ENCODE measurements around the gene AFF1. TPM values are rescaled to one million over a fixed set of nuclear protein-coding genes. Genes with fewer than 3 reads are reported as not detected.

AFF1 gene
- total RNA-seq, 2 experiments from 2014 or later: 50.3 to 51.2 TPM

DNA sequence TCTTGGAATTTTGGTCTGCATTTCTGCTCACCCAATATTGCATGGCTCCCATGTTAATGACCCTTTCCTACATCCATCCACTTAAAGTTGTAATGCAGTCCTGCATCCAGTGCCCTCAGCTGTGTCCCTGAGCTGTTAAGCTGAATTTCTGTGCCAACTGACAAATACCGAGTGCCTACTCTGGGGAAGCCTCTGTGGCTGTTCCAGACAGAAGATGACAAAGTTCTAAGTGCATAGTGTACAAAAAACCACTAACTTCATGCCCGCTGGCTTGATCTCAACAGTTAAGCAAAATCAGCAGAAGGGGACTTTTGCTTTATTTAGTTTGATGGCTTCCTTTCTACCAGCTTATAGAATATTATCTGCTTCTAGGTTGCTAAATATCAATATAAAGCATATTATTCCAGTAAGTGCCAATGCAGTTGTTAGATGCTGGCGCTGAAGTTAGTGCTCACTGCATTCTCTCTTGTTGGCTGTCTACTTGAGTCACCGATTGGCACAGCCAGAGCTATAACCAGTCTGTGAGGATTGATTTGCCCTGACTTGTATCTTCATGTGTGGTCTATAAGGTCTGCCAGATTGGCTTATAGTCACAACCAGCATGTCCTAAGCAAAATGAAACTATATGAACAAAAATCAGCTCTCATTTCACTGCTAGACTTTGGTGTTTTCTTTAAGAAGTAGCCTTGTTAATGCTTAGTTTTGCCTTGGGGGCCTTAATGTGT is 186.7 kb downstream of the AFF1 start:
- Mint-ChIP-seq H3K36me3 (ENCODE audit: low read depth) (peaks cover 86% of the 10 kb centered on the region), H3K27me3 (no peaks in the 10 kb centered on the region), H3K27ac (no peak overlapping the region)

DNA sequence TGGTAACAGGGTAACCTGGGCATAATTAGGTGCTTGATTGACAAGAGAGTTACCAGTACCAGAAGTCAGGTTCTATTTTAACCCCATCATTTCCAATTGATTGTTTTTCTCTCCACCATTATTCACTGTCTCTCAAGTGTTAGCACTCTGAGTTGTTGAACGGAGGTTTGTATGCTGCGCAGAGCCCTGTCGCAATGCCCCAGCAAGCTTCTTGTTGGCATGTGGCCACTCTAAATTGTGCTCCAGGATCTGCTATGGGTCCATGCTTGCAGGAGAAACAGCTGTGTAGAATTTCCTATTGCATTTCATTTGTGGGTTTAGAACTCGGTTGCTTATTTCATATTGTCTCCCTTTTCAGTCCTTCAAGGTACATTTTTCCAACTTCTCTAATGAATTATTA is 187.4 kb downstream of the AFF1 start:
- no peaks in the 10 kb centered on the region for H3K27me3 Mint-ChIP-seq
- POLR2A ChIA-PET: interaction anchor here (0.6 kb wide), 1 partner anchor 1470 kb away, joined by 3 read pairs; no protein-coding TSS in a partner anchor
- H3K4me3 ChIP-seq (ENCODE audit: low read length): no peak overlapping the region
- no peaks in the 10 kb centered on the region for H3K9me3 Mint-ChIP-seq
- no peak overlapping the region for H3K27ac ChIP-seq (ENCODE audit: low read depth in 1 of 2, low read length in 2 of 2)
- TF ChIP-seq, protein P1, sequence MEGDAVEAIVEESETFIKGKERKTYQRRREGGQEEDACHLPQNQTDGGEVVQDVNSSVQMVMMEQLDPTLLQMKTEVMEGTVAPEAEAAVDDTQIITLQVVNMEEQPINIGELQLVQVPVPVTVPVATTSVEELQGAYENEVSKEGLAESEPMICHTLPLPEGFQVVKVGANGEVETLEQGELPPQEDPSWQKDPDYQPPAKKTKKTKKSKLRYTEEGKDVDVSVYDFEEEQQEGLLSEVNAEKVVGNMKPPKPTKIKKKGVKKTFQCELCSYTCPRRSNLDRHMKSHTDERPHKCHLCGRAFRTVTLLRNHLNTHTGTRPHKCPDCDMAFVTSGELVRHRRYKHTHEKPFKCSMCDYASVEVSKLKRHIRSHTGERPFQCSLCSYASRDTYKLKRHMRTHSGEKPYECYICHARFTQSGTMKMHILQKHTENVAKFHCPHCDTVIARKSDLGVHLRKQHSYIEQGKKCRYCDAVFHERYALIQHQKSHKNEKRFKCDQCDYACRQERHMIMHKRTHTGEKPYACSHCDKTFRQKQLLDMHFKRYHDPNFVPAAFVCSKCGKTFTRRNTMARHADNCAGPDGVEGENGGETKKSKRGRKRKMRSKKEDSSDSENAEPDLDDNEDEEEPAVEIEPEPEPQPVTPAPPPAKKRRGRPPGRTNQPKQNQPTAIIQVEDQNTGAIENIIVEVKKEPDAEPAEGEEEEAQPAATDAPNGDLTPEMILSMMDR (IDR thresholded peaks at IDR 0.05): no peak
- H3K9me3 ChIP-seq (ENCODE audit: control insufficient read depth in 1 of 2, insufficient read depth in 1 of 2, low read length in 2 of 2): no peaks in the 10 kb centered on the region
- CTCF ChIA-PET: interaction anchor here (1.2 kb wide), 1 partner anchor 30 kb away, joined by 3 read pairs; no protein-coding TSS in a partner anchor
- ATAC-seq (ENCODE audit: poor library complexity): no peak
- no peak overlapping the region for H3K27ac Mint-ChIP-seq
- no peaks in the 10 kb centered on the region for H3K4me1 ChIP-seq (ENCODE audit: insufficient read depth, low read length)
- H3K36me3 Mint-ChIP-seq (ENCODE audit: low read depth): peaks cover 86% of the 10 kb centered on the region
- no peak for DNase-seq
- intact Hi-C loops (cut with DNase I, micrococcal nuclease): no loop called here
- H3K4me3 Mint-ChIP-seq: no peak overlapping the region
- H3K27me3 ChIP-seq (ENCODE audit: control insufficient read depth in 1 of 2, insufficient read depth in 2 of 2, low read length in 2 of 2): no peaks in the 10 kb centered on the region
- peaks cover 30% of the 10 kb centered on the region for H3K4me1 Mint-ChIP-seq (ENCODE audit: low read depth)
- peaks cover 65% of the 10 kb centered on the region for H3K36me3 ChIP-seq (ENCODE audit: insufficient read depth, low read length)

More for the DNA sequence above, 186.7 kb downstream of the AFF1 start:
- no peaks in the 10 kb centered on the region for H3K27me3 ChIP-seq (ENCODE audit: control insufficient read depth in 1 of 2, insufficient read depth in 2 of 2, low read length in 2 of 2)
- ATAC-seq (ENCODE audit: poor library complexity) (no peak), DNase-seq (no peak)
- intact Hi-C loops (cut with DNase I, micrococcal nuclease): no loop called here
- TF ChIP-seq, protein P1 (IDR thresholded peaks at IDR 0.05): no peak
- Mint-ChIP-seq H3K4me1 (ENCODE audit: low read depth) (peaks cover 30% of the 10 kb centered on the region), H3K4me3 (no peak overlapping the region), H3K9me3 (no peaks in the 10 kb centered on the region)
- ChIA-PET CTCF (interaction anchor here (0.9 kb wide), 1 partner anchor 186 kb away, joined by 3 read pairs; no protein-coding TSS in a partner anchor), POLR2A (no interaction called here)
- no peak overlapping the region for H3K4me3 ChIP-seq (ENCODE audit: low read length)
- H3K9me3 ChIP-seq (ENCODE audit: control insufficient read depth in 1 of 2, insufficient read depth in 1 of 2, low read length in 2 of 2): no peaks in the 10 kb centered on the region
- H3K27ac ChIP-seq (ENCODE audit: low read depth in 1 of 2, low read length in 2 of 2): no peak overlapping the region
- no peaks in the 10 kb centered on the region for H3K4me1 ChIP-seq (ENCODE audit: insufficient read depth, low read length)
- peaks cover 66% of the 10 kb centered on the region for H3K36me3 ChIP-seq (ENCODE audit: insufficient read depth, low read length)

DNA sequence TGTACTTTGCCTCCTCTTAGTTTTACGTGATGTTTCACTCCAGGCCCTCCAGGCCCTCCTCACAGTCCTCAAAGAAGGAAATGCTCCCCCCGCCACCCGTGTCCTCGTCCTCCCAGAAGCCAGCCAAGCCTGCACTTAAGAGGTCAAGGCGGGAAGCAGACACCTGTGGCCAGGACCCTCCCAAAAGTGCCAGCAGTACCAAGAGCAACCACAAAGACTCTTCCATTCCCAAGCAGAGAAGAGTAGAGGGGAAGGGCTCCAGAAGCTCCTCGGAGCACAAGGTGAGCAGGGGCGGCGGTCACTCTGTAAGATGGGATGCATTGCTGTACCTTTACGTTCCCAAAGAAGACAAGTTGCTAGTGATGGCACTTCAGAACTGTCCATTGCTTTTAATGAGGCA is 191.2 kb downstream of the AFF1 start:
- TF ChIP-seq, protein P1 (IDR thresholded peaks at IDR 0.05): no peak
- H3K4me3 Mint-ChIP-seq: no peak overlapping the region
- no peak overlapping the region for H3K27ac ChIP-seq (ENCODE audit: low read depth in 1 of 2, low read length in 2 of 2)
- no peak for DNase-seq
- H3K9me3 ChIP-seq (ENCODE audit: control insufficient read depth in 1 of 2, insufficient read depth in 1 of 2, low read length in 2 of 2): no peaks in the 10 kb centered on the region
- H3K36me3 Mint-ChIP-seq (ENCODE audit: low read depth): peaks cover 85% of the 10 kb centered on the region
- H3K27me3 ChIP-seq (ENCODE audit: control insufficient read depth in 1 of 2, insufficient read depth in 2 of 2, low read length in 2 of 2): no peaks in the 10 kb centered on the region
- H3K9me3 Mint-ChIP-seq: no peaks in the 10 kb centered on the region
- CTCF ChIA-PET: interaction anchor here (1.0 kb wide), 1 partner anchor 25 kb away, joined by 4 read pairs; no protein-coding TSS in a partner anchor
- POLR2A ChIA-PET: no interaction called here
- H3K4me3 ChIP-seq (ENCODE audit: low read length): no peak overlapping the region
- H3K27me3 Mint-ChIP-seq: no peaks in the 10 kb centered on the region
- peaks cover 64% of the 10 kb centered on the region for H3K36me3 ChIP-seq (ENCODE audit: insufficient read depth, low read length)
- intact Hi-C loops (cut with DNase I, micrococcal nuclease): no loop called here
- no peaks in the 10 kb centered on the region for H3K4me1 ChIP-seq (ENCODE audit: insufficient read depth, low read length)
- no peak overlapping the region for H3K27ac Mint-ChIP-seq
- ATAC-seq (ENCODE audit: poor library complexity): no peak
- peaks cover 15% of the 10 kb centered on the region for H3K4me1 Mint-ChIP-seq (ENCODE audit: low read depth)

Measured in CD4-positive, alpha-beta T cell (primary cell).